ENCODE data around the gene HDLBP. TPM values are rescaled to one million over a fixed set of nuclear protein-coding genes. Genes with fewer than 3 reads are reported as not detected.

HDLBP gene
- total RNA-seq, 1 donor, result 929 TPM

GRCh38 chr2:241214766-241215165 is 100.7 kb downstream of the HDLBP start:
- H3K4me3 ChIP-seq (ENCODE audit: low read depth, low read length), result no peak overlapping the region
- no peak for DNase-seq (ENCODE audit: low read depth)
- TF ChIP-seq CTCF (IDR thresholded peaks at IDR 0.05; ENCODE audit: insufficient read depth, low read length), result no peak

GRCh38 chr2:241214209-241214608 is 101.3 kb downstream of the HDLBP start:
- no peak for TF ChIP-seq CTCF (IDR thresholded peaks at IDR 0.05; ENCODE audit: insufficient read depth, low read length)
- DNase-seq (ENCODE audit: low read depth), result no peak
- no peak overlapping the region for H3K4me3 ChIP-seq (ENCODE audit: low read depth, low read length)

- DNase-seq (ENCODE audit: low read depth), result no peak
- no peak for TF ChIP-seq CTCF (IDR thresholded peaks at IDR 0.05; ENCODE audit: insufficient read depth, low read length)
- H3K4me3 ChIP-seq (ENCODE audit: low read depth, low read length), result no peak overlapping the region
Observed at GRCh38 chr2:241213567-241213966, 101.9 kb downstream of the HDLBP start.

- no peak for TF ChIP-seq CTCF (IDR thresholded peaks at IDR 0.05; ENCODE audit: insufficient read depth, low read length)
- DNase-seq (ENCODE audit: low read depth), result no peak
- H3K4me3 ChIP-seq (ENCODE audit: low read depth, low read length), result no peak overlapping the region
Observed at GRCh38 chr2:241213041-241213440, 102.4 kb downstream of the HDLBP start.

- no peak for TF ChIP-seq CTCF (IDR thresholded peaks at IDR 0.05; ENCODE audit: insufficient read depth, low read length)
- DNase-seq (ENCODE audit: low read depth), result no peak
Observed at GRCh38 chr2:241211276-241211675, 104.2 kb downstream of the HDLBP start.

GRCh38 chr2:241209271-241209670 is 106.2 kb downstream of the HDLBP start:
- TF ChIP-seq CTCF (IDR thresholded peaks at IDR 0.05; ENCODE audit: insufficient read depth, low read length), result no peak
- no peak overlapping the region for H3K4me3 ChIP-seq (ENCODE audit: low read depth, low read length)
- DNase-seq (ENCODE audit: low read depth), result no peak

More at GRCh38 chr2:241211276-241211675, 104.2 kb downstream of the HDLBP start:
- no peak overlapping the region for H3K4me3 ChIP-seq (ENCODE audit: low read depth, low read length)

- no peak overlapping the region for H3K4me3 ChIP-seq (ENCODE audit: low read depth, low read length)
- TF ChIP-seq CTCF (IDR thresholded peaks at IDR 0.05; ENCODE audit: insufficient read depth, low read length), result no peak
- no peak for DNase-seq (ENCODE audit: low read depth)
Observed at GRCh38 chr2:241208058-241208457, 107.4 kb downstream of the HDLBP start.

All from fibroblast of the aortic adventitia (primary cell).